GM15510 (cell line): ENCODE data around the gene CNTN4.

Experiments used
- POLR2A ChIP-seq: IDR thresholded peaks from 3 replicates; pipeline ENCODE4 v1.6.1; 2011; ENCODE audit warnings: borderline replicate concordance; ENCODE audit not compliant: insufficient read length; ENCODE audit errors: extremely low read depth

Gene CNTN4

GRCh38 chr3:2851835-2852234 is 753.2 kb downstream of the CNTN4 start:
- TF ChIP-seq POLR2A: no peak

GRCh38 chr3:2853651-2854050 is 755.0 kb downstream of the CNTN4 start:
- no peak for TF ChIP-seq POLR2A

- TF ChIP-seq POLR2A: no peak
Observed at GRCh38 chr3:2856138-2857133, 757.8 kb downstream of the CNTN4 start.

GRCh38 chr3:2860626-2861025 is 762.0 kb downstream of the CNTN4 start:
- no peak for TF ChIP-seq POLR2A

- no peak for TF ChIP-seq POLR2A
Observed at GRCh38 chr3:2861120-2861519, 762.5 kb downstream of the CNTN4 start.

- TF ChIP-seq POLR2A: no peak
Observed at GRCh38 chr3:2861920-2862319, 763.3 kb downstream of the CNTN4 start.

GRCh38 chr3:2862366-2862765 is 763.7 kb downstream of the CNTN4 start:
- no peak for TF ChIP-seq POLR2A

GRCh38 chr3:2863127-2863526 is 764.5 kb downstream of the CNTN4 start:
- TF ChIP-seq POLR2A: no peak

GRCh38 chr3:2869905-2870304 is 771.2 kb downstream of the CNTN4 start:
- TF ChIP-seq POLR2A: no peak

GRCh38 chr3:2870724-2871333 is 772.2 kb downstream of the CNTN4 start:
- no peak for TF ChIP-seq POLR2A

- no peak for TF ChIP-seq POLR2A
Observed at GRCh38 chr3:2872884-2873283, 774.2 kb downstream of the CNTN4 start.

- TF ChIP-seq POLR2A: no peak
Observed at GRCh38 chr3:2873986-2874385, 775.3 kb downstream of the CNTN4 start.

GRCh38 chr3:2875699-2876098 is 777.0 kb downstream of the CNTN4 start:
- TF ChIP-seq POLR2A: no peak

GRCh38 chr3:2876362-2876761 is 777.7 kb downstream of the CNTN4 start:
- no peak for TF ChIP-seq POLR2A

GRCh38 chr3:2879023-2879422 is 780.4 kb downstream of the CNTN4 start:
- TF ChIP-seq POLR2A: no peak

GRCh38 chr3:2879587-2879986 is 780.9 kb downstream of the CNTN4 start:
- TF ChIP-seq POLR2A: no peak
